GM06990 (cell line): ENCODE results near the gene SERINC4.
"Not testable (repeated sequence)": the region's sequence is repeated elsewhere in the genome, so short reads cannot be mapped to it uniquely, and the experiment has no call there.

ENCODE experiments used
- DNase-seq: peaks from one replicate; pipeline ENCODE4 v3.0.0-alpha.2; 2011; ENCODE audit not compliant: insufficient read length; ENCODE audit errors: extremely low read depth
- H3K27me3 ChIP-seq: replicated peaks from 2 replicates; pipeline ENCODE4 v1.6.0; 2011; ENCODE audit warnings: low read length; ENCODE audit not compliant: control insufficient read depth, insufficient read depth
- H3K36me3 ChIP-seq: 2 replicates; pipeline ENCODE4 v1.5.1; 2011; ENCODE audit warnings: low read length; ENCODE audit not compliant: control insufficient read depth, insufficient read depth
- H3K4me3 ChIP-seq: replicated peaks from 2 replicates; pipeline ENCODE4 v1.5.1; 2011; ENCODE audit warnings: low read depth, mild to moderate bottlenecking, control low read depth, low read length
- CTCF ChIP-seq: IDR thresholded peaks from 2 replicates; pipeline ENCODE4 v1.5.1; 2011; ENCODE audit warnings: low read length, control low read depth, mild to moderate bottlenecking, inconsistent platforms; ENCODE audit not compliant: insufficient read depth, poor library complexity, severe bottlenecking

SERINC4 gene

GRCh38 chr15:43808960-43809678, 9.1 kb upstream of the SERINC4 start:
- DNase-seq, result peak; percentile 70
- H3K27me3 ChIP-seq, result no peaks in the 10 kb centered on the region
- H3K4me3 ChIP-seq, result no peak overlapping the region
- H3K36me3 ChIP-seq, result peaks cover 21% of the 10 kb centered on the region
- TF ChIP-seq CTCF, result no peak

GRCh38 chr15:43808435-43808950, 8.5 kb upstream of the SERINC4 start:
- no peak overlapping the region for H3K4me3 ChIP-seq
- DNase-seq, result no peak
- H3K27me3 ChIP-seq, result no peaks in the 10 kb centered on the region
- TF ChIP-seq CTCF, result no peak
- H3K36me3 ChIP-seq, result peaks cover 20% of the 10 kb centered on the region

GRCh38 chr15:43802676-43803075, 2.7 kb upstream of the SERINC4 start:
- not testable (repeated sequence) for DNase-seq, H3K4me3 ChIP-seq, H3K27me3 ChIP-seq
- peaks cover 20% of the 10 kb centered on the region for H3K36me3 ChIP-seq

GRCh38 chr15:43800286-43801141, 494 bp upstream of the SERINC4 start, which contains the start of gene HYPK:
TSS of gene HYPK (plus strand) at chr15:43800599. CDS start at chr15:43800623, 24 bp downstream.
- peak; percentile 90 for DNase-seq
- peak within 1 kb of the TSS; percentile 92 for H3K4me3 ChIP-seq
- H3K36me3 ChIP-seq, result peaks cover 18% of the 10 kb centered on the region
- TF ChIP-seq CTCF, result no peak
- no peaks in the 10 kb centered on the region for H3K27me3 ChIP-seq

- H3K36me3 ChIP-seq, result peaks cover 22% of the 10 kb centered on the region
- no peak overlapping the region for H3K4me3 ChIP-seq
- no peaks in the 10 kb centered on the region for H3K27me3 ChIP-seq
- no peak for DNase-seq
- peak; percentile 44 for TF ChIP-seq CTCF
Observed at GRCh38 chr15:43799209-43799944, 643 bp downstream of the SERINC4 start.
